HG03432 (cell line): ENCODE data around the gene HRAS.

Experiments used
- ATAC-seq: cut with Tn5 transposase; IDR thresholded peaks from one replicate; pipeline ENCODE4 v1.9.1; 2021; ENCODE audit warnings: mild to moderate bottlenecking, moderate library complexity; ENCODE audit not compliant: unreplicated experiment

Gene HRAS

DNA sequence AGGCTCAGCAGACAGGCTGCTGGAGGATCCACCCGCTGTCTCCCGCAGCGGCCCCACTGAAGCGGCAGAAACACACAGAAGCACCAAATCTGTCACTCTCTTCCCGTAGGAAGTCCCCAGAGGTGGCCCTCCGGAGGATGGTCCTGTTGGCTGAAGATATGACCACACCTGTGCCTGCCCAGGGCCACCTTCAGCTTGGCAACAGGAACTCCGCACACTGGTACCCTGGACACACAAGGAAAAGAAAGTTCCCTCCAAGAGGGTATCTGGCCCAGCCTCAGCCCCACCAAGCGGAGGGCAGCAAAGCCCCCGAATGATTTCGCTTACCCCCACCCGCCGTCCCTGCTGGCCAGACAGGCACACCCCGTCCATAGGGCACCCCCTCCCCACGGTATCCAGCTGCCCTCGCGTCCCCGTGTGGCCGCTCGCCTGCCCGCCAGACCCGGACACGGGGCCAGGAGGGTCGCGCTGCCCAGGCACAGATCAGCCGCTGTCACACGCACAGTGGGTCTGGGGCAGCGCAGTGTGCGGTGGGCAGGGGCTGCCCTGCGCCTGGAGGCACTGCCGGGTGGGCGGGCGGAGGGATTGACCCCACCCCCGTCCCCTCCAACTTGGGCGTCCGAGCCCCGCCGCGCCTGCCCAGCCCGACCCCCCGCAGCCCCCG lies 32.4 kb upstream of the HRAS start:
- no peak for ATAC-seq

GRCh38 chr11:567011-567628 lies 31.7 kb upstream of the HRAS start:
- ATAC-seq = no peak

GRCh38 chr11:565921-566509 lies 30.6 kb upstream of the HRAS start:
- no peak for ATAC-seq

DNA sequence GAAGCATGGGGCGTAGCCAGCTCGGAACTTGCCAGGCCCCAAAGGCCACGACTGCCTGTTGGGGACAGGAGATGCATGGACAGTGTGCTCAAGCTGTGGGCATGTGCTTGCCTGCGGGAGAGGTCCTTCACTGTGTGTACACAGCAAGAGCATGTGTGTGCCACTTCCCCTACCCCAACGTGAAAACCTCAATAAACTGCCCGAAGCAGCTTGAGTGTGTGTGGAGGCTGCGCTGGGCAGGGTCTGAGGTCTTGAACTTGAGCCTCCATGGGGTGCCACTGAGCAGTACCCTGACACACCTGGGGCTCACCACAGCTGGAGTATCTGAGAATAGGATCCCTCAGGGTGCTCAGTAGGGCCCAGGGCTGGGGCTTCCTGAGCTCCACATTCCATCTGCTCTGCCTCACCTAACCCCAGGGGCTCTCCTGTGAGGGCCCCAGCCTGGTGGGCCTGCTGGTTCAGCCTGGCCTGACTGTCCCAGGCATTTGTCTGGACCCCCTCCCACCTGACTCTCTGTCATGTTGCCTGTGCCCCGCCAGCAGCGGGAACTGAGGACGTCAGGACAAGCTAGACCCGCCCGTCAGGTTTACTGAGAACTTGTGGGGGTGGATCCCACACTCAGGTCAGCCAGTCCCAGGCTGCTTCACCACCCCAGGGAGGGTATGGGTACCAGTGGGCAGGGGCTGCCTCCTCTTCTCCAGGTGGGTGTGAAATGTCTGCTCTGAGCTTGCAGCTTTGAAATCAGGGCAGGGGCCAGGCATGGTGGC lies 28.6 kb upstream of the HRAS start:
- no peak for ATAC-seq

GRCh38 chr11:563066-563811 lies 27.9 kb upstream of the HRAS start:
- no peak for ATAC-seq

DNA sequence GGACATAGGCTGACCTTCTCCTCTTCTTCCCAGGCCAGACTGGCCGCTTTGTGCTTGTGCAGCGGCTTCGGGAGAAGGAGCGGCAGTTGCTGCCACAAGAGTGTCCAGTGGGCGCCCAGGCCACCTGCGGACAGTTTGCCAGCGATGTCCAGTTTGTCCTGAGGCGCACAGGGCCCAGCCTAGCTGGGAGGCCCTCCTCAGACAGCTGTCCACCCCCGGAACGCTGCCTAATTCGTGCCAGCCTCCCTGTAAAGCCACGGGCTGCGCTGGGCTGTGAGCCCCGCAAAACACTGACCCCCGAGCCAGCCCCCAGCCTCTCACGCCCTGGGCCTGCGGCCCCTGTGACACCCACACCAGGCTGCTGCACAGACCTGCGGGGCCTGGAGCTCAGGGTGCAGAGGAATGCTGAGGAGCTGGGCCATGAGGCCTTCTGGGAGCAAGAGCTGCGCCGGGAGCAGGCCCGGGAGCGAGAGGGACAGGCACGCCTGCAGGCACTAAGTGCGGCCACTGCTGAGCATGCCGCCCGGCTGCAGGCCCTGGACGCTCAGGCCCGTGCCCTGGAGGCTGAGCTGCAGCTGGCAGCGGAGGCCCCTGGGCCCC lies 26.8 kb upstream of the HRAS start:
- ATAC-seq = no peak

DNA sequence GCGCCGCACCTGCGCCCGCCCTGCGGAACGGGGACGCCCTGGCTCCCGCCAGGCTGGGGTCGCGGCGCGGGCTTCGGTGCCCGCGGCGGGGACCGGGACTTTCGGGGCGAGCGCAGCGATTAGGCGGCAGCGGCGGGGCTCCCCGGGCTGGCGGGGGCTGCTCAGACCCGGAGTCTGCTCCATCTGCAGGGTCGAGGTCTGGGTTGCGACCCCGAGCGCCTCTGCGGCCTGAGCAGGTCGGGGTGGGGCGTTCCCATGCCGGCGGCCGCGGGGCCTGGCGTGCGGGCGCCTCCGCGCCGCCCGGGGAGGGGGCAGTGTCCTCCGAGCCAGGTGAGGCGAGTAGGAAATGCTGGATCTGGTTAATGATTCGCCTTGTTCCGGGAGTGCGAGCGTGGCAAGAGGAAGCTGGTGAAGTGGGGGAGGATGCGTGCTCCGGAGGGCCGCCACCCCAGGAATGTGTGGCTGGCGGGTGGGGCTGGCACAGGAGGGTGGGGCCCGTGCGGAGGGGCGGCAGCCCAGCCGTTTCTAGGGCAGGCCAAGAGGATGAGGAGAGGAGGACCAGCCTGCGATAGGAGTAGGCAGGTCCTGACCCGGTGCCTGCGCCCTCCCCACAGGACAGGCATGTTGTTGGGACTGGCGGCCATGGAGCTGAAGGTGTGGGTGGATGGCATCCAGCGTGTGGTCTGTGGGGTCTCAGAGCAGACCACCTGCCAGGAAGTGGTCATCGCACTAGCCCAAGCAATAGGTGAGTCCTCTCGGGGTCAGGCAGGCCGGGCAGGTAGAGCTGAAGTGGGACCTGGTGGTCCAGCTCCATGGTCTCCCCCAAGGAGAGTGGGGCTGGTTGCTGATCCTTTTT lies 26.0 kb upstream of the HRAS start:
- ATAC-seq = peak; percentile 31

DNA sequence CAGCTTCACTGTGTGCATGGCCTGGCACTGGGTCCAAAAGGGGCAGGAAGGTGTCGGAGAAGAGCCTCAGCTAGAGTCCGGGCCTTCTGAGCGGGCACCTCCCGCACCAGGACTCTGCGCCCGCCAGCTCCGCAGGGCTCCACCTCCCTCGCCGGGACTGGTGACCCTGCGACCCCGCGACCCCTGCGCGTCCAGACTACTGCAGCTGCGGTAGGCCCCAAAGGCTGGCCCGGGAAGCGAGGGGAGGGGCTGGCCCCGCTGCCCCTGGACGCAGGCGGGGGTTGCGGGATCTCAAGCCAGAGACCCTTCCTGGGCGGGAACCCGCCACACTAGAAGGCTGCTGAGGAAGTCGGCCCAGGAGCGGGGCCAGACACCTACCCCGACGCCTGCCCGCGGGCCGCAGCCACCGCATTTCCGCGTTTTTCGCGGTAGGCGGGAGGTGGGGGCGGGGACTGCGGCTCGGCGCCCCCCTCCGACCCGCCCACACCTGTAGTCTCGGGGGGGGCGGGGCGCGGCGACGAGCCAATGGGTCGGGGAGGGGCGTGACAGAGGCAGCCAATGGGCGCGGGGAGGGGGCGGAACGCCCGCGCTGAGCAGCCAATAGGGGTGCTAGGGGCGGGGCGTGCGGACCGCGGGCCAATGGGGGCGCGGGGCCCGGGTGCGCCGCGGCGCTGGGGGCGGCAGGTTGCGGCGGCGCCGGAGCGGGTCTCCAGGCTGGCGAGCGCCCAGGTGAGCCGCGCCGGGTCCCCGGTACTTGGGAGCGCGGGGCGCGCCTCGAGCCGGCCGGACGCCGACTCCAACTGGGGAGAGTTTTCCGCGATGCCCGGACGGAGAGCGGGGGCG lies 25.1 kb upstream of the HRAS start, which contains the start of the genes LMNTD2 and RASSF7:
LMNTD2 (minus strand) TSS at position 434 of the 843 bp plus-strand sequence; CDS start at position 412, 22 bp downstream.
RASSF7 (plus strand) TSS at position 666 of the 843 bp plus-strand sequence. CDS start 799 bp downstream, outside the sequence.
- peak; percentile 71 for ATAC-seq

- no peak for ATAC-seq
These were observed 24.4 kb upstream of the HRAS start for GRCh38 chr11:559712-560304.

- no peak for ATAC-seq
These were observed 23.7 kb upstream of the HRAS start for GRCh38 chr11:559020-559620.

DNA sequence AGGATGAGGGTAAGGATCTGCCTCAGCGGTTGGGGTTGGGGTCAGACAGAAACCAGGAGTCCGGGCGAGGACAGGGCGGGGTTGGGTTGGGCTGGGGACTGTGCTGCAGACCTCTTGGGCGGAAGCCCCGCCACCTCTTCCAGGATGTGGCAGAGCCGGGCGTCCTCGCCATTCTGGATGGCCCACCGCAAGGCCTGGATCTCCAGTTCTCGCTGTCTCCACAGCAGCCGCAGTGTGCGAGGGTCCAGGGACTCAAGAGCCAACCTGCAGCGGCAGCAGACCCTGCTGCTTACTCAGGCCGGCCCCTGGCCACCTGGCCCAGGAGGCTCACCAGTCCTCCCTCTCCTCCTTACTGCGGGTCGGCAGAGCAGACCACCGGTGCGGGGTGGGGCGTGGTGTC lies 23.1 kb upstream of the HRAS start:
- no peak for ATAC-seq

- no peak for ATAC-seq
These were observed 22.2 kb upstream of the HRAS start for GRCh38 chr11:557328-558132.

DNA sequence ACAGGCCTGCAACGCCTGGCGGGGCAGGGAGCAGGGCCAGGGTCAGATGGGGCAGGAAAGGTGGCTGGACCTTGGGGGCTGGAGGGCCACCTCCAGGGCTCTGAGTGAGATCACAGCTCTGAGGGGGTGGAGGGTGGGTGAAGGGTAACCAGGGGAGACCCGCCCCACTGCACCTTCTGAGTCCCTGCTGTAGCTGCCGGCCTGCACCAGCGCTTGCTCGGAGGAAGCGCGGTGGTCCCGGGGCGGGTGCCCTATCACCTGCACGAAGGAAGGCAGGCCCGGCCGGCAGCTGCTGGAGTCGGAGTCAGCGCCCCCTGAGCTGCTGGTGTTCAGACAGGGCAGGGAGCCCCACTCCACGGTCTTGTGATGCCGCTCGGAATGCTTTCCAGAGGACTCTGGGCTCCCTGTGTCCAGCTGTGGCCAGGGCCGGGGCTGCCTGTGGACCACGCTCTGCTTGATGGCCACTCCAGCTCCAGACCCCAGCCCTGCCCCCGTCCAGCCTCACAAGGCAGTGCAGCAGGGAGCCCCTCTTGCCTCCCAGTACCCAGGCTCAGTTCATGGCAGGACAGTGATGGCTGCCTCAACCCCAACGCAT lies 21.4 kb upstream of the HRAS start:
- ATAC-seq = no peak

DNA sequence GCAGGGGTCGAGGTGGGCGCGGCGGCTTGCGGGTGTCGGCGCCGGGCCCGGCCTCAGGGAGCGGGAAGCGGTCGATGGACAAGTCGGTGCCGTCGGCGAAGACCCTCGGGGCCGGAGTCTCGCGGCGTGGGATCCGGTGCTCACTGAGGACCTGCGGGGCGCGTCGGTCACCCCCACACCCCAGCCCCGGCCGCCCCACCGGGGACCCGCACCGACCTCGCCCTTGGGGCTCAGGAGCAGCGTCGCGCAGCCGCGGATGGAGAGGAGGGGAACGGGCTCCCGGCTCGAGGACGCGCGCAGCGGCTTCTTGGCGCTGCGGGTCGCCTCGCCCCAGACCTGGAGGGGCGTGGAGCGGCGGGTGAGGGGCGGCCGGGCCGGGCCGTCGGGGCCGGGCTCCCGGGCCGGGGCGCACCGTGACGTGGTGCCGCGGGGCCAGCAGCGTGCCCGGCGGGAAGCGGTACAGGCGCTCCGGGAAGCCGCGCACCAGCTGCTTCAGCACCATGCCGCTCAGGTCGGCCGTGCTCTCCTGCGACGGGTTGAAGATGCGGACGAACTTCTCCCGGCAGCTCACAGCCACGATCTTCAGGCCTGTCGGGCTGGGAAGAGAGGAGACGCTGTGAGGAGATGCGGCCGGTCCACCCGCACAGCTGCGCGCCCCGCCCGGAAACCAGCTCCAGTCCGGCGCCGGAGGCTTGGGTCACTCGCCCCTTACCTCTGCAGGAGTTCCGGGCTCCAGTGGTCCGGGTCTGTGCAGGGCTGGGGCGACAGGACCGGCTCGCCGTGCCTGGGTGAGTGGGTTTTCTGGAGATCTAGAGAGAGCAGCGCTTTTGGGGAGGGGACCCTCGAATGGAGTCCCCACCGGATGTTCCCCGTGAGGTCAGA lies 20.6 kb upstream of the HRAS start:
- ATAC-seq = no peak

DNA sequence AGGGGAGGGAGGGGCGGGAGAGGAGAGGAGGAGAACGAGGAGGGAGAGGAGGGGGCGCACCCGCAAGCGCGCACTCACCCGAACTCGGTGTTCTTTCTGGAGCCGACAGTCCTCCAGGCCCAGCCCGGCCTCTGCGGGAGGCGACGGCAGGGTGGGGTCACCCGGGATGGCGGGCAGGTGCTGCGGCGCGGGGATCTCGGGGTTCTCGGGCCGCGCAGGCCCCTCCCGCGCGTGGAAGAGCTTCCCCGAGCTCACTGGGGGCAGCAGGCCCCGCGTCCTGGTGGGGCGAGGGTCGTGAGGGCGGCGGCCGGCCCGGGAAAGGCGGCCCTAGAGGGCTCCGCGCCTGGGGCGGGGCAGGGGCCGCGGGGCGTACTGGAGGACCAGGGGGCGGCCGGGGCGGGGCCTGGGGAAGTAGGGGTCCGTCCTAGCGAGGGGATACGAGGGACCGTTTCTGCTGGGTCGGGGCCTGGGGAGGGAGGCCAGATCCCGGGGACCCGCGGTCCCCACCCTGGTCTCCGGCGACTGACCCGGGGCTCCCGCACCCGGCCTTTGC lies 19.9 kb upstream of the HRAS start:
- ATAC-seq = no peak
